Stimulated activated CD8-positive, alpha-beta memory T cell treated with anti-CD3 and anti-CD28 coated beads, Interleukin-7, amount 100 ng/mL, for 1 hour (primary cell): ENCODE results near the gene LLGL1.
"Not testable (repeated sequence)": the region's sequence is repeated elsewhere in the genome, so short reads cannot be mapped to it uniquely, and the experiment has no call there.

Experiments used
- DNase-seq, 2 donors: peaks; one replicate each; pipeline ENCODE4 v3.0.0-alpha.2; 2020; ENCODE audit warnings: low read depth in 2 of 2

LLGL1 gene

GRCh38 chr17:18194394-18194793, 31.0 kb upstream of the LLGL1 start:
- no peak for DNase-seq

GRCh38 chr17:18194804-18195203, 30.6 kb upstream of the LLGL1 start:
- no peak for DNase-seq

- no peak for DNase-seq
Measured at GRCh38 chr17:18195246-18195645, 30.2 kb upstream of the LLGL1 start.

GRCh38 chr17:18197535-18198194, 27.8 kb upstream of the LLGL1 start:
- DNase-seq = no peak

GRCh38 chr17:18198530-18198929, 26.9 kb upstream of the LLGL1 start:
- no peak for DNase-seq

GRCh38 chr17:18201108-18201507, 24.3 kb upstream of the LLGL1 start:
- no peak for DNase-seq

GRCh38 chr17:18203308-18203707, 22.1 kb upstream of the LLGL1 start:
- DNase-seq = no peak

- DNase-seq = no peak
Measured at GRCh38 chr17:18205861-18206260, 19.6 kb upstream of the LLGL1 start.

GRCh38 chr17:18206962-18207361, 18.5 kb upstream of the LLGL1 start:
- no peak for DNase-seq

GRCh38 chr17:18208092-18208491, 17.3 kb upstream of the LLGL1 start:
- DNase-seq = no peak

- no peak for DNase-seq
Measured at GRCh38 chr17:18213666-18214270, 11.7 kb upstream of the LLGL1 start.

GRCh38 chr17:18216906-18217305, 8.5 kb upstream of the LLGL1 start:
- not testable (repeated sequence) for DNase-seq

GRCh38 chr17:18217412-18218015, 7.9 kb upstream of the LLGL1 start:
- DNase-seq = peak; percentile 34 to 48

GRCh38 chr17:18218756-18219415, 6.5 kb upstream of the LLGL1 start:
- DNase-seq = no peak

GRCh38 chr17:18224053-18224386, 1.4 kb upstream of the LLGL1 start:
- no peak for DNase-seq

GRCh38 chr17:18224387-18225120, 881 bp upstream of the LLGL1 start:
- no peak for DNase-seq

- DNase-seq = peak in 1 of 2 donors; percentile 14
Measured at GRCh38 chr17:18225642-18226283, 328 bp downstream of the LLGL1 start.

GRCh38 chr17:18226284-18226945, 980 bp downstream of the LLGL1 start:
- DNase-seq = no peak

GRCh38 chr17:18227635-18228034, 2.2 kb downstream of the LLGL1 start:
- DNase-seq = no peak

GRCh38 chr17:18228176-18228682, 2.8 kb downstream of the LLGL1 start:
- no peak for DNase-seq

- no peak for DNase-seq
Measured at GRCh38 chr17:18229254-18229653, 3.8 kb downstream of the LLGL1 start.
